ENCODE measurements around the gene RRP8.

GRCh38 chr11:6637871-6638270 is 34.5 kb upstream of the RRP8 start:
- TF ChIP-seq CTCF (IDR thresholded peaks at IDR 0.05) = no peak
- TF ChIP-seq EZH2 (IDR thresholded peaks at IDR 0.05; ENCODE audit: borderline replicate concordance, insufficient read depth, low read depth, low read length, poor library complexity, severe bottlenecking) = no peak

Measured in B cell (primary cell).